ENCODE results near the gene ZMPSTE24. TPM values are rescaled to one million over a fixed set of nuclear protein-coding genes. Genes with fewer than 3 reads are reported as not detected.

Gene ZMPSTE24
- total RNA-seq, 1 experiment from 2014 or later = 65.4 TPM

GRCh38 chr1:40315239-40315794 is 57.3 kb downstream of the ZMPSTE24 start:
- peak overlapping the region; percentile 42 to 57 for H3K4me3 ChIP-seq (ENCODE audit: low read depth in 2 of 2, low read length in 2 of 2)
- BruUV-seq (replicated peaks) = no TSS peak
- in situ Hi-C loops (cut with HindIII; ENCODE audit: low pct_unique_long_range_greater_than_20kb, low sequenced_read_pairs) = no loop called here

DNA sequence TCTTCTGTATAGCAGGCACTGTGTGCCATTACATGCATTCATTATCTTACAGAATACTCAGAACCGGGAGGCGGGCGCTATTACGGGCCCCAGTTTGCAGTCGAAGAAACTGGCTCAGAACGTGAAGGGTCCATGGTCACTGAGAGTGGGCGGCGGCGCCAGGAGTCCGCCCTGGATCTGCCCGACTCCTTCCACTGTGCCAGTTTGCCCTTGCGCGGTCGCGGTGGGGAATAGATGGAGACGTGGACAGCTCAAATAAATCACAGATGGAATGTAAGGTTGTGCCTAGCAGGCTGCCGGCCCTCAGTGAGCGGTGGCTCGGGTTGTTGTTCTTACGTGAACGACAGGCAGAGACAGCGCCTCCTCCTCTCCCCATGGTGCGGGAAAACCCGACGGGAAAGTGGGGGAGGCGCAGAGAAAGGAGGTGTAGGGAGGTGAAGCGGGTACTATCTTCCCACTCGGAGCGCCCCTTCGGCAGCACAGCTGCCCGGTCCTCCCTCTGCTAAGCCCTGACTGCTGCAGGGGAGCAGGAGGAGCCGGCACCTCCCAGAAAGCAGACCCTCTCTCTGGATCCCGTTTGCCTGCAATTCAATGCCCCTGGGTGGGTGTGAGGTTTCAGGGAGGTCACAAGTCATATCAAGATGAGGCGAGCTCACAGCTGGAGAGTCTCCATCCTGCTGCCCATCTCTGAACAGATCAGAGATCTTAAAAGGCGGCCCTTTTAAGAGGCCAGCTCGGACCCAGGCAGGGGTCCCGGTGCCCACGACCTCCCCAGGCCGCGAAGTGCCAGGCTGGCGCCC is 58.0 kb downstream of the ZMPSTE24 start:
- in situ Hi-C loops (cut with HindIII; ENCODE audit: low pct_unique_long_range_greater_than_20kb, low sequenced_read_pairs) = no loop called here
- POLR2A ChIA-PET = no interaction called here
- TF ChIP-seq, protein P1, sequence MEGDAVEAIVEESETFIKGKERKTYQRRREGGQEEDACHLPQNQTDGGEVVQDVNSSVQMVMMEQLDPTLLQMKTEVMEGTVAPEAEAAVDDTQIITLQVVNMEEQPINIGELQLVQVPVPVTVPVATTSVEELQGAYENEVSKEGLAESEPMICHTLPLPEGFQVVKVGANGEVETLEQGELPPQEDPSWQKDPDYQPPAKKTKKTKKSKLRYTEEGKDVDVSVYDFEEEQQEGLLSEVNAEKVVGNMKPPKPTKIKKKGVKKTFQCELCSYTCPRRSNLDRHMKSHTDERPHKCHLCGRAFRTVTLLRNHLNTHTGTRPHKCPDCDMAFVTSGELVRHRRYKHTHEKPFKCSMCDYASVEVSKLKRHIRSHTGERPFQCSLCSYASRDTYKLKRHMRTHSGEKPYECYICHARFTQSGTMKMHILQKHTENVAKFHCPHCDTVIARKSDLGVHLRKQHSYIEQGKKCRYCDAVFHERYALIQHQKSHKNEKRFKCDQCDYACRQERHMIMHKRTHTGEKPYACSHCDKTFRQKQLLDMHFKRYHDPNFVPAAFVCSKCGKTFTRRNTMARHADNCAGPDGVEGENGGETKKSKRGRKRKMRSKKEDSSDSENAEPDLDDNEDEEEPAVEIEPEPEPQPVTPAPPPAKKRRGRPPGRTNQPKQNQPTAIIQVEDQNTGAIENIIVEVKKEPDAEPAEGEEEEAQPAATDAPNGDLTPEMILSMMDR (IDR thresholded peaks at IDR 0.05) = no peak
- TF ChIP-seq TCF7L2 (IDR thresholded peaks at IDR 0.05; ENCODE audit: low read depth, low read length) (no peak), REST (IDR thresholded peaks at IDR 0.05; ENCODE audit: insufficient read depth in 1 of 2, low read depth in 2 of 2, low read length in 1 of 2) (no peak), POLR2AphosphoS5 (IDR thresholded peaks at IDR 0.05; ENCODE audit: low read depth, low read length) (no peak), SIN3A (IDR thresholded peaks at IDR 0.05; ENCODE audit: borderline replicate concordance, insufficient read depth, low read depth, low read length) (no peak)

More at GRCh38 chr1:40315239-40315794, 57.3 kb downstream of the ZMPSTE24 start:
- ChIA-PET POLR2A (no interaction called here), CTCF (interaction anchor here (0.6 to 2.1 kb wide), 14 partner anchors 13 to 171 kb away, joined by 3 to 8 read pairs (median 3); partner anchors contain the start of gene SMAP2)
- no peaks in the 10 kb centered on the region; the same call in none of the 2 replicates for H3K4me1 ChIP-seq (ENCODE audit: control insufficient read depth, insufficient read depth, low read length)
- no peak overlapping the region for H3K27ac ChIP-seq (ENCODE audit: low read length)
- no peaks in the 10 kb centered on the region; the same call in 1 of the 2 replicates for H3K27me3 ChIP-seq (ENCODE audit: control insufficient read depth, insufficient read depth, low read length)
- H3K9me3 ChIP-seq (ENCODE audit: control insufficient read depth, insufficient read depth, low read depth, low read length) = no peaks in the 10 kb centered on the region
- DNase-seq (ENCODE audit: low read depth, low spot score) (peak; percentile 59), ATAC-seq (peak; percentile 83)
- H3K36me3 ChIP-seq (ENCODE audit: control insufficient read depth, insufficient read depth, low read length) = no peaks in the 10 kb centered on the region
- intact Hi-C loops (cut with micrococcal nuclease; ENCODE audit: unreplicated experiment) = no loop called here
- TF ChIP-seq SIN3A (IDR thresholded peaks at IDR 0.05; ENCODE audit: borderline replicate concordance, insufficient read depth, low read depth, low read length) (no peak), REST (IDR thresholded peaks at IDR 0.05; ENCODE audit: insufficient read depth in 1 of 2, low read depth in 2 of 2, low read length in 1 of 2) (no peak)
- TF ChIP-seq, protein P1 (IDR thresholded peaks at IDR 0.05) = peak; percentile 98

More for the DNA sequence above, 58.0 kb downstream of the ZMPSTE24 start:
- BruUV-seq (replicated peaks) = no TSS peak
- H3K4me3 ChIP-seq (ENCODE audit: low read depth in 2 of 2, low read length in 2 of 2) = peak overlapping the region; percentile 42 to 57
- ATAC-seq (peak; percentile 32), DNase-seq (ENCODE audit: low read depth, low spot score) (no peak)
- intact Hi-C loops (cut with micrococcal nuclease; ENCODE audit: unreplicated experiment) = no loop called here
- H3K27me3 ChIP-seq (ENCODE audit: control insufficient read depth, insufficient read depth, low read length) = no peaks in the 10 kb centered on the region; the same call in 1 of the 2 replicates
- H3K9me3 ChIP-seq (ENCODE audit: control insufficient read depth, insufficient read depth, low read depth, low read length) = no peaks in the 10 kb centered on the region
- no peak overlapping the region for H3K27ac ChIP-seq (ENCODE audit: low read length)
- no peaks in the 10 kb centered on the region for H3K36me3 ChIP-seq (ENCODE audit: control insufficient read depth, insufficient read depth, low read length)
- CTCF ChIA-PET = interaction anchor here (0.6 to 2.1 kb wide), 9 partner anchors 10 to 233 kb away, joined by 3 to 8 read pairs (median 4); no protein-coding TSS in a partner anchor
- H3K4me1 ChIP-seq (ENCODE audit: control insufficient read depth, insufficient read depth, low read length) = no peaks in the 10 kb centered on the region; the same call in none of the 2 replicates
